ENCODE measurements around the gene CENPN.

DNA sequence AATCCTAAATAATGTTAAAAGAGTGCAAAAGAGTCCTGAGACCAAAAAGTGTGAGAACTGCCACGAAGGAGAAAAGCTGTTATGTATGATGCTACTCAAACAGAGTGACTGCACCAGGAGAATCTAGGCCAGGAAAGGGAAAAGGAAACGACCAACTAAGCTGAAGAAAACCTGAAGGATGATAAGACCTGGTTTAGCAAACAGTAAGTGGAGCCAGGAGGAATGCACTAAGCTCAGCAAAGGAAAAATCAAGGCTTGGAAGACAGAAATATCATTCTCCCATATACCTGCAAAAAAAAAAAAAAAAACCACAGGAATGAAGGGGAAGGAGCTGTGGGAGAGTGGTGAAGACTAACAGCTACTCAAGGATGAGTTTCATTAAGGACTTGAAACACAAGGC, 21.4 kb upstream of the CENPN start:
- TF ChIP-seq, protein P1, sequence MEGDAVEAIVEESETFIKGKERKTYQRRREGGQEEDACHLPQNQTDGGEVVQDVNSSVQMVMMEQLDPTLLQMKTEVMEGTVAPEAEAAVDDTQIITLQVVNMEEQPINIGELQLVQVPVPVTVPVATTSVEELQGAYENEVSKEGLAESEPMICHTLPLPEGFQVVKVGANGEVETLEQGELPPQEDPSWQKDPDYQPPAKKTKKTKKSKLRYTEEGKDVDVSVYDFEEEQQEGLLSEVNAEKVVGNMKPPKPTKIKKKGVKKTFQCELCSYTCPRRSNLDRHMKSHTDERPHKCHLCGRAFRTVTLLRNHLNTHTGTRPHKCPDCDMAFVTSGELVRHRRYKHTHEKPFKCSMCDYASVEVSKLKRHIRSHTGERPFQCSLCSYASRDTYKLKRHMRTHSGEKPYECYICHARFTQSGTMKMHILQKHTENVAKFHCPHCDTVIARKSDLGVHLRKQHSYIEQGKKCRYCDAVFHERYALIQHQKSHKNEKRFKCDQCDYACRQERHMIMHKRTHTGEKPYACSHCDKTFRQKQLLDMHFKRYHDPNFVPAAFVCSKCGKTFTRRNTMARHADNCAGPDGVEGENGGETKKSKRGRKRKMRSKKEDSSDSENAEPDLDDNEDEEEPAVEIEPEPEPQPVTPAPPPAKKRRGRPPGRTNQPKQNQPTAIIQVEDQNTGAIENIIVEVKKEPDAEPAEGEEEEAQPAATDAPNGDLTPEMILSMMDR (IDR thresholded peaks at IDR 0.05 in 8 of 11, conservative IDR thresholded peaks at IDR 0.05 in 3 of 11), result no peak
- TF ChIP-seq POLR2A (IDR thresholded peaks at IDR 0.05) (no peak), POLR2AphosphoS5 (IDR thresholded peaks at IDR 0.05) (no peak)
